Measurements from ENCODE around the gene SCG2.

DNA sequence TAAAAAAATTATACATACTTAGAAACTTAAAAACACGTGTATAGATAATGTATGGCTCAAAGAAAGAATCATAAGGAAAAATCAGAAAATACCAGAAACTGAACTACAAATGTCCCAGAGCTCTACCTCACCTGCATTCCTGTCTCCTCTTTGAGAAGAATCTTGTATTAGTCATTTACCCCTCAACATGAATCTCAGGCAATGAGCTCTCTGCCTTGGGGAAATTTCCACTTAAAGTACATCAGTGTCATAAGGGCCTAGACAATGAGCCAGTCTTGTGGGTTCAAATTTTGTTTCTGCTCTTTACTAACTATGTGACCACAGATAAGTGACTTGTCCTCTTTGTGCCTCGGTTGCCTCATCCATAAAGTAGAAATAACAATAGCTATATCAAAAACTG lies 40.1 kb downstream of the SCG2 start:
- TF ChIP-seq YY1 (IDR thresholded peaks at IDR 0.05; ENCODE audit: insufficient read depth, insufficient read length) (no peak), SUZ12 (IDR thresholded peaks at IDR 0.05; ENCODE audit: extremely low read depth, insufficient read depth, insufficient read length) (no peak), ZNF274 (IDR thresholded peaks at IDR 0.05; ENCODE audit: low read depth, low read length) (no peak)

Measured in NT2/D1 (cell line).